ENCODE measurements around the gene KLF7.

The KLF7 gene

GRCh38 chr2:207166349-207167098 is 776 bp upstream of the KLF7 start:
- FAIRE-seq: no peak

GRCh38 chr2:207166039-207166348 is 246 bp upstream of the KLF7 start:
- no peak for FAIRE-seq

- no peak for FAIRE-seq
Observed at GRCh38 chr2:207164006-207164831, 1.5 kb downstream of the KLF7 start.

GRCh38 chr2:207163756-207164005 is 2.1 kb downstream of the KLF7 start:
- no peak for FAIRE-seq

- no peak for FAIRE-seq
Observed at GRCh38 chr2:207163053-207163755, 2.5 kb downstream of the KLF7 start.

GRCh38 chr2:207162316-207162715 is 3.4 kb downstream of the KLF7 start:
- no peak for FAIRE-seq

- no peak for FAIRE-seq
Observed at GRCh38 chr2:207161247-207162123, 4.3 kb downstream of the KLF7 start.

GRCh38 chr2:207160115-207160514 is 5.6 kb downstream of the KLF7 start:
- no peak for FAIRE-seq

- FAIRE-seq: no peak
Observed at GRCh38 chr2:207159002-207159401, 6.7 kb downstream of the KLF7 start.

- no peak for FAIRE-seq
Observed at GRCh38 chr2:207157731-207158130, 8.0 kb downstream of the KLF7 start.

GRCh38 chr2:207157162-207157481 is 8.6 kb downstream of the KLF7 start:
- FAIRE-seq: no peak

- FAIRE-seq: no peak
Observed at GRCh38 chr2:207156451-207157161, 9.1 kb downstream of the KLF7 start.

- FAIRE-seq: no peak
Observed at GRCh38 chr2:207155516-207156444, 10.0 kb downstream of the KLF7 start.

GRCh38 chr2:207154556-207155510 is 10.9 kb downstream of the KLF7 start:
- no peak for FAIRE-seq

GRCh38 chr2:207153266-207153975 is 12.3 kb downstream of the KLF7 start:
- no peak for FAIRE-seq

- FAIRE-seq: no peak
Observed at GRCh38 chr2:207151048-207151447, 14.7 kb downstream of the KLF7 start.

- FAIRE-seq: no peak
Observed at GRCh38 chr2:207150284-207150683, 15.5 kb downstream of the KLF7 start.

GRCh38 chr2:207149249-207150213 is 16.2 kb downstream of the KLF7 start:
- no peak for FAIRE-seq
